ENCODE data around the gene MAGI1. TPM values are rescaled to one million over a fixed set of nuclear protein-coding genes. Genes with fewer than 3 reads are reported as not detected.
"Not testable (repeated sequence)": the region's sequence is repeated elsewhere in the genome, so short reads cannot be mapped to it uniquely, and the experiment has no call there.

Gene MAGI1
- 13.7 TPM for total RNA-seq

DNA sequence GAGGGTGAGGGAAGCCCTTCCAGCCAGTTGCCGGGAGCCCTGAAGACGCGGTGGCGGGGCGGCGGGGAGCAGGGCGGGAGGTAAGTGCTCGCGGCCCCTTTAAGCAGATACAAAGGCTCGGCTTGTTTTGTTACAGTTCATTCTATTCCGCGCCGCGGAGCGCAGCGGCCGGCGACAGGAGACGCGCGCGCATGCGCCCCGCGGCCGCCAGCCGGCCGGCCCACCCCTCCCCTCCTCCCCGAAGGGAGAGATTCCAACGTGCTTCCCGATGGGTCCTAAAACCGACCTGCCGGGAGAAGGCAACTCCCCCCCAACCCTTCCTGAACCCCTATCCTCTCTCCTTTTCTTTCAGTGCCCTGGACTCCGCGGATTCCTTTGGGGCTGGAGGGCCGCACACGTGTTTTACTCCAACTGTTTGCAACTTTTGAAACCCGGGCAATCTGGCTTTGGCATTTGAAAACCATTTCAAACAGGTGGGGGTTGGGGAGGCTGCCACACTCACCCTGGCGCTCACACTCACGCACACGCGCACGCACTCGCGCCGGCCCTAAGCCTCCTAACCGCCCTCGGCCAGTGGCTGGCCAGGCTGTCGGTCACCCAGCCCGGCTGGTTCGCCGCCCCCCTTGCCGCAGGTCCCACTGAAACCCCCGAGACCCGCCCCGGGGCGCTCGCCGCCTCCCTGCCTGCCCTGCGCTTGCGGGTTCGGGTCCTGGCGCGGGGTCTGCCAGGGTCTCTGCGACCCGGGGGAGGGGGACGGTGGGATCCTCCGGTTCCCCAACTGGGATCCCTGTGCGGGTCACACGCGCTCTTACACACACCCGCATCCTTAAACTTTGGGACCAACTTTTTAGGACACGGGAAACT is at the start of gene MAGI1:
TSS of gene MAGI1 (minus strand) at position 193 of the 864 bp plus-strand sequence. CDS start 610 bp downstream, outside the sequence.
- ATAC-seq: peak; percentile 93

DNA sequence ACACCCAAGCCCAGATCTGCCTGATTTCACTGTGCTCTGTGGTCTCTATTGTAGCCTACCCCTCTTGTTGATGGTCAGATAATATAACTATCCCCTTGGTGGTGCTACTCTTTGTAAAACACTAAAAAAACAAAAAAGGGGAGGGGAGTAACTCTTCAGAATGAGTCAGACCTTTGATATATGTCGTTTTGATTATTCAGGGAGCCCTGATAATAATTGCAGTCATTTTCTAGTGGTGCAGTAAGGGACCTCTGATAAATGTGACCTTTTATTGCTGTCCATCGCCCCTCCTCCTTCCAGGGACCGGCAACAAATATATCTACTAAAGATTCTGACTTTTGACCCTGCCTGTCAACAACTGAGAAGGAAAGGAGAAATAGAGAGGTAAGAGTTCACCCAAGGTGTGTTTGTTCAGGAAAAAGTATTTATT is 45.1 kb upstream of the MAGI1 start:
- ATAC-seq: no peak

DNA sequence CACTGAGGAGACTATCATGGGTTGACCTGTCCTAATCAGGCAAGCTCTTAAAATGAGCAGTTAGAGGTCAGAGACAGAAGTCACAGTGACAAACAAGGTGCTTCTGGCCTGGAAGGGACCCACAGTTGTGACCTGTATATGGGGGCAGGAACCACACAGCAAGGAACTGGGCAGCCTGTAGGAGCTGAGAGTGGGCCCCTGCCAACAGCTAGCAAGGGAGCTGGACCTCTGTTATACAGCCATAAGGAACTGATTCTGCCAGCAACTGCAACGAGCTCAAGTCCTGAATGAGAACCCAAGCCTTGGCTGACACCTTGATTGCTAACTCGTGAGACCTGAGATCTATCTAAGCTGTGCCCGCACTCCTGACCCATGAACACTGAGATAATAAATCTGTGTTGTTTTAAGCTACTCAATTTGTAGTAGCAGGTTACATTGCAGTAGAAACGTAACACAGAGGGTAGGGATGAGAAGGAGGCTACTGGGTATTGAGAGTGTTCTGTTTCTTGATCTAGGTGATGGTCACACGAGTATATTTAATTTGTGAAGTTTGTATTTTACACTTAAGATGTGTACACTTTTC is 44.5 kb upstream of the MAGI1 start:
- no peak for ATAC-seq

DNA sequence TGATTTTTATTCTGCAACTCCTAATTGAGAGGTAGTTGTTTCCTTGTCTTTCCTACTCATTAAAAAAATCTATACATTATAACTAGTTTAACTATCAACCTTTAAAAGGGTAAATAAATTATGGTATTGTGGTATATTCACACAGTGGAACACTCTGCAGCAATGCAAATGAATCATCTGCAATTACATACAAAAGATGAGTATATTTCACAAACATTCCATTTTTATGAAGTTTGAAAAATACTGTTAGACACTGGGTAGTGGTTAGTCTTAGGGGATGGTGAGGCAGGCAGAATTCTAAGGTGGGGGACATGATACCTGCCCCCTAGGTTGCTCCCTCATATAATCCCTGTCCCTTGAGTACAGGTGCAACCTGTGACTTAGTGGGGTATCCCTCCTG is 44.0 kb upstream of the MAGI1 start:
- ATAC-seq: no peak

DNA sequence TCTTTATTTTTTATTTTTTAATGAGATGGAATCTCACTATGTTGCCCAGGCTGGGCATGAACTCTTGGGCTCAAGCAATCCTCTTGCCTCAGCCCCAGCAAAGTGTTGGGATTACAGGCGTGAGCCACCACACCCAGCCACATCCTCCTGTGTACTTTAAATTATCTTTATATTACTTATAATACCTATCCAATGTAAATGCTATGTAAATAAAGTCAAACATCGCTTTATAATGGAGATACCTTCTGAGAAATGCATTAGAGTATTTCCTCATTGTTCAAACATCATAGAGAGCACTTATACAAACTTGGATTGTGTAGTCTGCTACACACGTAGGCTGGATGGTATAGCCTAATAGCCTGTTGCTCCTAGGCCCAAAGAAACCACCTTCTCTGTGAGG is 41.4 kb upstream of the MAGI1 start:
- ATAC-seq: no peak

DNA sequence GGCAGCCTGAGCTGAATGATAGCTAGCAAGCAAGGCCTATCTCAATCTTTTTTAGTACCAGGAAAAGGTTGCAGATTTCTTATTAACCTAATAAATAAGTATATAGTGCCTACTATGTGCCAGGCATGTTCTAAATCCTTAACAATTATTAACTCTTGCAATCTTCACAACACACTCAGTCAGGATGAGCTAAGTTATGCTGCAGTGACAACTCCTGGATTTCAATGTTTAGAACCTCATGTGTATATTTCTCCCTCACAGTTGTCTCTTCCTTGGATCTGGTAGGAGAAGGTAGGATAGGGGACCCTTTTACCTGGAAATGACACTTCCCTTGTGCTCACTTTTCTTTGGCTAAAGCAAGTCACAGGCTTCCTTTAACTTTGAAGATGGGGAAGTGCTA is 39.3 kb upstream of the MAGI1 start:
- ATAC-seq: no peak

DNA sequence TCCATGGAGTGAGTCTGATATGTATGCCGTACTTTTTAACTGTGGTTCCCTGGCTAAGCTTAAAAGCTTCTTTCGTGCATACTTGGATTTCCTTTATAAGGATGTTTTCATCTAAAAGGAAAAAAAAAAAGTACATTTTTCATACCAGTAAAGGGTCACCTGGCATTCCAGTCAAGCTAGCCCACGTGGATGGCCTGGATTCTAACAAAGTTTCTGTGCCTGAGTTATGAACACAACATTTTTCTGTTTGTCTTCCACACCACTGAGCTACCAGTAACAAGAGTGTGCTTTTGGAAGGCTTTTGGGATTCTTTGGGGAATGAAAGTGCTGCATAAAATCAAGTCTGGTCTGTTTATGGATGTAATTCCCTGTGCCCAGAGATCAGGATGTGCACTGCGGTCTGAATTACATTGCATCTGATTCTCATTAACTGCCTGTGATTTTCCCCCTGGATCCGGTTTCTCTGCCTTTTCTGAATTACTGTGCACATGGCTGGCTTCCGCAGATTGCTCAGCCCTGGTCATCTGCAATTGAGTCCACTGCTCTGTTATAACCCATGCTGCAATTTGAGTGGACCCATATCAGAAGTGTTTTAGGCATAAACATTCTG is 38.2 kb upstream of the MAGI1 start:
- no peak for ATAC-seq

DNA sequence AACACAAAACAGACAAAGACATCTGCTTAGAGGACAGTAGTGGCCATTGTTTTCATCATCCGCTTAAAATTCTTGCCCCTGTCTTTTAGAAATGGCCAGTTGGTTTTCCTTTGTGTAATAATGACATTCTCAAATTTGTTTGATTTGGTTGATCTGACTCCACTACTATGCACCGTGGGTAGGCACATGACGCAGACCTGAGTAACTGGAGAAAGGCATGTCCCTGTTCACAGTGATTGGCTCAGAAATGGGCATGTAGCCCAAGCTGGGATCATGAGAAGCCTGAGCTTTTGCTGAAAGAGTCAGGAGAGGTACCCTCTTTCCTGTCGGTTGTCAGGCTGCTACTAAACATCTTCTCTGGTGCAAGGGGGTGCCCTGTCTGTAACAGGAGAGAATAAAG is 36.6 kb upstream of the MAGI1 start:
- ATAC-seq: peak; percentile 38

DNA sequence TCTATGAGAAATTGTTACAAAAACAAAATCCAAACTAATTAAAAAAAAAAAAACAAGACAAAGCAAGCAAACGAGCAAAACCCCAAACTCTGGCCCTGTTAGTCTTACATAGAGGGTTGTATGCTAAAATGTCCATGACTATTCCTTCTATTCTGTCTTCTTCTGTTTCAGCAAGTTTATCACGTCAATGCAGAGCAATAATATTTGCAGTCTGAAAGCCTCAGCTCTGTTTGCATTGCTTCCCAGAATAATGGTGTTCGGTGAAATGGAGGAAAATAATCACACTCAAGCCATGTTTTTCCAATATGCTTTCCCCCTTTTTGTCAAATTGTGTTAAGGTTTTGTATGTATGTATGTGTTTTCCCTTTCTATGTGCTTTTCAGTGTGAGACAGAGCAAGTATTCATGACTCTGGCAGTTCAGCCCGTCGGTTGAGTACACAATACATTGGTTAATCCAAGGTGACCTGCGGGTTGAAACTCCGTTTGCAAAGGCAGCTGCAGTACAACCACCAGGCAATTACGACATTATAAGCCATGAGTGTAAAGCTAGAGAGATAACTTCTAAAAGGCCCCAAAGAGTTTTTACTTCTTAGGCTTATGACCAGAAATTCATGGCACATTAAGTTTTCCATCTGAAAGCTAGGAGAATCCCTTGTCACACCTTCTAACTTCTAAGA is 34.9 kb upstream of the MAGI1 start:
- no peak for ATAC-seq

DNA sequence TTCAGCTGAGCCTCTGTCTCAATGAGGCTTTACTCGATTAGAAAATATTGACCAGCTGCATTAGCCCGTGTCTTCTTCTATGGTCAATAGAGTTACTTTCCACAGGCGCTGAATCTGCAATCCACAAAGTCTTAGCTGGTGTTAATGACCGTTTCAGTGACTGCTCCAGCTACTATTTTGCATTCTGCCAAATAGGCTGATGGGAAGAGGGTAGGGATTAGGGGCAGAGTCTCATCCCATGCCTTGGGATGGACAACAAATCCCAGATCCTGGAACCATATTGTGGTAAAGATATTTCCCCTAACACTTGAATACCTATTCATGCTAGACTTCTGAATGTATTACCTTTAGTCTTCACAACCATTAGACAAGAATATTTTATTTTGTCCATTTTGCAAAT is 29.5 kb upstream of the MAGI1 start:
- no peak for ATAC-seq

DNA sequence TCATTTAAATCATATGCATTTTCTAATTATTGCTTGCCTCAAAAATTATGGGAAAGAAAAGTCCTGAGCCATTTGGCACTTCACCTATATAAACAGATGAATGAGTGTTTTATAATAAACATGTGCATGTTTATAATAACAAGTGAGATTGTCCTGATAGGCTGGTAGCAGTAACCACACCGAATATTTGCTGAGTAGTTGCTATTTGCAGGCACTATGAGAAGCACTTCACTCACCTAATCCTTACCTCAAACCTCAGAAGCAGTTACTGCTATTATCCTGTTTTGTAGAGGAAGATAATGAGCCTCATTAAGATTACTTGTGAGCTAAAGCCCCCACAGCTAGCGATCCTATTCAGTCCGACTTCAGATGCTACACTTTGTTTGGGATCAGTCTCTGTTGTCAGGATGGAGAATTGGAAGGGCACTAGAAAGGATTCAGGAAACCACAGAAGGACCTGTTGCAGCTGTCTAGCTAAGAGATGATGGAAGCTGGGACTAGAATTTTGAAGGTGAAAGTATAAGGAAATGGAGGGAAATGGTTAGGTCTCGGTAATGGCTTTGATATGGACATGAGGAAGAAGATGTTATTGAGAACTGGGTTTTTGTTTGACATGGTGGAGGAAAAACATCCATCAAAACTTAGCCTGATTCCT is 28.4 kb upstream of the MAGI1 start:
- ATAC-seq: no peak

DNA sequence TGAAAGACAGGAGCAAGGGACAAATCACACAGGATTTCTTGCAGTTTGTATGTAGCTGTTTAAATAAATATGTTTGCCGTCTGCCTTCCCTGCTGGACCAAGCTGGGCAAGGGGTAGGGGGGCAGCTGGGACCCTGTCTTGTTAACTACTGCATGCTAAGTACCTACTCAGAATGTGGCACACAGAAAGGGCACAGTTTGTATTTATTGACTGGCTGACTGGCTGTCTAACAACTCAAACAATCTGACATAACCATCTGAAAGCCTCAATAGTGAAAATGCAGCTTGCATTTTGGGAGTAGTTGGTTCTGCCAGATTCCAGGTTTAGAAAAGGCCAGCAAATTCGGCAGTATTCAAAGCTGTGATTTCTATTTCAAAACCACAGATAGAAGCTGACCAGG is 16.6 kb upstream of the MAGI1 start:
- ATAC-seq: no peak

DNA sequence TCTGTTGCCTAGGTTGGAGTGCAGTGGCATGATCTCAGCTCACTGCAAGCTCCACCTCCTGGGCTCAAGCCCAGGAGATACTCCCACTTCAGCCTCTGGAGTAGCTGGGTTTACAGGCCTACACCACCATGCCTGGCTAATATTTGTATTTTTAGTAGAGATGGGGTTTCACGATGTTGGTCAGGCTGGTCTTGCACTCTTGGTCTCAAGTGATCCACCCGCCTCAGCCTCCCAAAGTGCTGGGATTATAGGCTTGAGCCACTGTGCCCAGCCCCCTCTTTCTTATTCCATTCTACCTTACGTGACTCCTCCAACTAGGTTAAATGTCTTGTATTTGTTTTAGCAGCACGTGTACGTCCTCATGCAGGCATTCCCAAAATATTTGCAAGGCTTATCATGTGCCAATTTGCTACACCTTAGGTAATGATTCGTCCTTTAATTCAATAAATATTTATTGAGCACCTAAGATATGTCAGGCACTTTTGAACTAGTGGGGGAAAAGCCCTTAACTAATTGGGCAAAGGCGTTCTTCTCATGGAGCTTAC is 14.9 kb upstream of the MAGI1 start:
- ATAC-seq: no peak

DNA sequence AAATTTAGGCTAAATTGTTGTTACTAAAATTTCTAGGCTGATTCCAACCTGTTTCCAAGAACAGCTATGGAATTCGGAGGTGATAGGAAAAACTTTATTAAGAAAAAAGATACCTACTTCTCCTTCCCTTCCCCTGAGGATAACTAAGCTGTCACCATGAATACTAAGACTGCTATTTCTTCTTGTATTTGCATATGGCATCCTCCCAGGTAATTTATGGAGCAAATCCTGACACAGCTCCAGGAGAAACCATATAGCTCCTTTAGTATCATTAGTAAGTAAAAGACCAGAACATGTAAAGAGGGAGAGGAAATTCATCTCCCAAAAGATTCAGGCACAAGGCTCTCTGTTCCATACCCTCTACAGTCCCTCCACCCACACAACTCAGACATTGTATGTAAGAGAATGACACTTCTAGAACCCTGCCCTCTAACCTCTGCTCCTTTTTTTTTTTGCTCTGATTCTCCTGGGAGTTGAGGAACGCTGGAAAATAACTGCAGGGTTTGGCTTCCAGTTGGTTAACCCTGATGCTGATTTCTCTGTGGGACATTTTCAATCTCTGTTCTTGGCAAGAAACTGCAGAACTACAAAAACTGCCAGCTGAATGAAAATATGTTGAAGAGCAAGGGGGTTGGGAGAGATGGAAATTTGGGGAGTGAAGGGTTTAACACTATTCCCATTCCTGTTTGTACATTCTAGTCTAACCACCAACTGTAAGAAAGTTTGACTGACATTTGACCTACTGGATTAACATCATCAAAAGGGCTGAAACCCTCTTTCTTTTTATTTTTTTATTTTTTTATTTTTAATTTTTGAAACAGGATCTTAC is 14.2 kb upstream of the MAGI1 start:
- no peak for ATAC-seq

DNA sequence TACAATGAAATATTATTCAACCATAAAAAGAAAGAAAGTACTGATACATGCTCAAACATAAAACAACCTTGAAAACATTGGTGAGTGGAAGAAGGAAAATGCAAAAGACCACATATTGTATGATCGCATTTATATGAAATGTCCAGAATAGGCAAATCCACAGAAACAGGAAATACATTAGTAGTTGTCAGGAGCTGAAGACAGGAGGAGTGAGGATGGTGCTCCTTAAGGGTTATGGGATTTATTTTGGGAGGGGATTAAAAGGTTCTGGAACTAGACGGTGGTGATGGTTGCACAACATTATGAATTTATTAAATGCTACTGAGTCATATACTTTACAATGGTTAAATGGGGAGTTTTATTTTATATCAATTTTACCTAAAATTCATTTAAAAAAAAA is 12.1 kb upstream of the MAGI1 start:
- ATAC-seq: no peak

DNA sequence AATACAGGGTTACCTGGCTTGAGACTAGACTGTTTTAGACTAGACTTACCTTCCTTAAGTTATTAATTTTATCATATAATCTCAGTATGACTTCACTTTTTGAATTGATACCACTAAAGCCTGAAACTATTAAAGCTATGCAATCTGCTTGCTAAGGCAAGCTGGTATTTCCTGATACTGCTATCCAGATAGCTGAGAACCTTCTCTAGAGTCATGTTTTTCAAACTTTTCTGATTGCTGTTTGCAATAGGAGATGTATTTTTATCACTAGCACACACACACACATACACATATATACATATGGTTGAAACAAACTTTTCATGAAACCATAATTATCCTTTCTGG is 9.3 kb upstream of the MAGI1 start:
- ATAC-seq: no peak

DNA sequence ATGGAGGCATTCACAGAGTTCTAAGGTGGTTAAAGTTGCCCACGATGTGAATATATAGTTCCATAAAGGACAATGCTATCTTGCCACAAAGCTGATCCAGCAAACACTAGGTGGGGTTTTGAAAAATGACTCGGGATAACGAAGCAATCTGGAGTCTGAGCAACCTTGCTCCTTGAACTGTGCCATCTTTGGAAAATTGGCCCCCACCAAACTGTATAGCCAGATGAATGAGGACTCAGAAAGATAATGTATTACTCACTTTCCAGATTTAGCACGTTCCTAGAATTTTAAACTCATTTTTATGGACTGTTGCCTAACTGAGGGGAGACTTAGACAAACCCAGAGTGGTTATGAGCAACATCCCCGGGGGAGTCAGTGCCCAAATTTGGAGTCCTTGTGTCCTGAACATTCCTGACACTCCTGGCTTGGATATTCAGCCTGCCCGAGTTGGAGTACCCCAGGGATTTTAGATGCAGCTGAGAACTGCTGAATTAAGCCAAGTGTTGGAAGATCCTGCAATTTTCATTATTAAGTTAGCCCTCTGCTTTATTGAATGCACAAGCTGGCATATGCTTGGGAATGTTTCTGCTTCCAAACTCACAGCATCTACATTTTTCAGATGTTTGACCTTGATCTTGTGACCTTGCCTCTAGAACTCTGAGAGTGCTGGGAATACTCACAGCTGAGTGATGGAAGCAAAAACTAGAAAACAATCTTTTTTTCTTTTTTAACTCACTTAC is 8.8 kb upstream of the MAGI1 start:
- ATAC-seq: no peak

DNA sequence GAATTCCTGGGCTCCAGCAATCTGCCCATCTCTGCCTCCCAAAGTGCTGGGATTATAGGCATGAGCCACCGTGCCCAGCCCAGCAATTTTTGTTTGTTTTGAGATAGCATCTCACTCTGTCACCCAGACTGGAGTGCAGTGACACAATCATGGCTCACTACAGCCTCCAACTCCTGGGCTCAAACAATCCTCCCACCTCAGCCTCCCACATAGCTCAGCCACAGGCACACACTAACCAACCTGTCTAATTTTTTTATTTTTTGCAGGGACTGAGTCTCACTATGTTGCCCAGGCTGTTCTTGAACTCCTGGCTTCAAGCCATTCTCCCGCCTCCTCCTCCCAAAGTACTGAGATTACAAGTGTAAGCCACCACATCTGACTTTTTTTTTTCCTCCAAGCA is 7.6 kb upstream of the MAGI1 start:
- not testable (repeated sequence) for ATAC-seq

DNA sequence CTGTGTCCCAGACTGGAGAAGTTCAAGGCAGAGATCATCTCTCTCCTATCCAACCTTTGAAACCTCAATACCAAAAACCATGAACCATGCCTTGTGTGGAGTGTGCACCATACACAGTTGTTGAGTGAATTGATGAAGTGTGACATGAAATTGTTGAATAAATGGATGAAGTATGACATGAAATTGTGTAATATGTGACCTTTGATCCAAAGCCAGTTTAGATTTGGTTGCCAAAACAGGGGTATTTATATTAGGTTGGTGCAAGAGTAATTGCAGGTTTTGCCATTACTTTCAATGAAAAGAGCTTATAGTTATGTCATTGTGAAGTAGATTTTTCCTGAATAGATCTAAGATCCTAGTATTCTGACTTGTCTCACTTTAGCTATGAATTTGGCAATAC is 3.1 kb upstream of the MAGI1 start:
- no peak for ATAC-seq

DNA sequence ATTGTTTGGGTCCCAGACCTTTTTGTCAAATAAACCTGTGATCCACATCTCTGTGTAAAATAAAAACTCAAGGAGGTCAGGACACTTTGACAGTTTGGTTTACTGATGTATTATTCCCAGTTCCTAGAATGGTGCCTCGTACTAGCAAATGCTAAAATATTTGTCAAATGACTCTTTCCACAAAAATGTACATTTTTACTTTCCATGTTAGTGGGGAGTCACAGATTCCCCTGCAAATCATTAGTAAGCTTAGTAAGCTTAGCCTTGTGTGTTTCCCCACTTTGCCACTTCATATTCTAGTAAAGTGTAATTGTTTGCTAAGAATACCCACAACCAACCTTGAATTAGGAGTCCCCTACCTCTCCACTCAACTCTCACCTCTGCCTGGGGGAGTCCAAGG is 2.4 kb upstream of the MAGI1 start:
- no peak for ATAC-seq

DNA sequence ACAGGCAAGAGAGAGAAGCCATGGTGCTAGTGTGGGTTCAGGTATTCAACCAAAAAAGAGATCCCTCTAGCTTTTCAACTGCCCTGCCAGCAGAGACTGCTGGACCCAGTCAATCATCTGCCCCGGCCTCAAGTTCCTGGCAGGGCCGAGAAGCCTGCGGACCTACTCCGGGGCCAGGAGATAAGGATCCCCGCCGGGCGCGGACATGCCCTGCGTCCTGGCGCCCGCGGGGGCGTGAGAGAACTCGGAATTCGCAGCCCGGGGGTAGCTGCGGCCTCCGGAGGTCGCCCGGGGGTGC is 821 bp upstream of the MAGI1 start:
- ATAC-seq: no peak
